Stimulated activated CD8-positive, alpha-beta memory T cell treated with anti-CD3 and anti-CD28 coated beads, Interleukin-12 subunit alpha, Interleukin-12 subunit beta, amount 100 ng/mL, for 24 hours (primary cell): ENCODE measurements around the gene MAP3K12.
"Not testable (repeated sequence)": the region's sequence is repeated elsewhere in the genome, so short reads cannot be mapped to it uniquely, and the experiment has no call there.

Experiments
- DNase-seq: peaks from one replicate; pipeline ENCODE4 v3.0.0-alpha.2; 2020; ENCODE audit errors: extremely low read depth

Gene MAP3K12

DNA sequence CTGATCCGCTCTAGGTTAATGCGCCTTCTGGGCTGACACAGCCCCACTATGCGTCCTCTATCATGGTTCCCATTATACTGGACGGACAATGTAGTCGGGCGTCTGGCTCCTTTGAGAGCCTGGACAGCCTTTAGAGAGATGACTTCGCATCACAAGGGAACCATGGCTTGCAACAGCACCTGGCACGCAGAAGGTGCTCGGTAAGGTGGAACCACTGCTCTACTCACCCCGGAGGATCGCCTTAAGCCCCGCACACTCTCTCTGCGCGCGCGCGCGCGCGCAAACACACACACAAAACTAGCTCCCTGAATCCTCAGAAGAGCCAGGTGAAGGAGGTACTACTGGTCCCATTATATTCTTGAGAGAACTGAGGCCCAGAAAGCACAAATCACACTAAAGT, 7.1 kb downstream of the MAP3K12 start:
- no peak for DNase-seq

DNA sequence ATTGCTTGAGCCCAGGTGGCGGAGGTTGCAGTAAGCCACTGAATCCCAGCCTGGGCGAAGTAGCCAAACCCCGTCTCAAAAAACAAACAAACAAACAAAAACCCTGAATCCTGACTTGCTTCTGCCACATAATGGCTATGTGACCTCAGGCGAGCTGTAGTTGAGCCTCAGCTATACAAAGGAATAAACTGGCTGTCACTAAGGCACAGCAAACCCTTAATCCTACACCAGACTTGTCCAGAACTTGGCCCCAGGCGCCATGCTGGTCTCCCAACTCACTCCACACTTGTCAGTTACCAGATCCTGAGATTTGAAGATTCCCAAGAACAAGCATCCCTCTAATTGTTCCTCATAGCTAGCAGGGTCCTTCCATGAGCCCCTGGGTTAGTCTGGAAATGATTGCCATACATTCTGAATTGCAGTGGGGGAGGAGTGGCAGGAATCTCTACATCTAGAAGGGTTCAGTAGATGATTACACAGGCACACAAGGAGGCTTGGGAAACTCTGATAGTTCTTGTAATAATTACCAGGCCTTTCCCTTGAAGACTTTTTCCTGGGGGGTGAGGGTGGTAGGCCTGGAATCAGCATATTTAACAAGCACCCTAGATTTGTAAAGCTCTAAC, 9.9 kb downstream of the MAP3K12 start:
- no peak for DNase-seq

DNA sequence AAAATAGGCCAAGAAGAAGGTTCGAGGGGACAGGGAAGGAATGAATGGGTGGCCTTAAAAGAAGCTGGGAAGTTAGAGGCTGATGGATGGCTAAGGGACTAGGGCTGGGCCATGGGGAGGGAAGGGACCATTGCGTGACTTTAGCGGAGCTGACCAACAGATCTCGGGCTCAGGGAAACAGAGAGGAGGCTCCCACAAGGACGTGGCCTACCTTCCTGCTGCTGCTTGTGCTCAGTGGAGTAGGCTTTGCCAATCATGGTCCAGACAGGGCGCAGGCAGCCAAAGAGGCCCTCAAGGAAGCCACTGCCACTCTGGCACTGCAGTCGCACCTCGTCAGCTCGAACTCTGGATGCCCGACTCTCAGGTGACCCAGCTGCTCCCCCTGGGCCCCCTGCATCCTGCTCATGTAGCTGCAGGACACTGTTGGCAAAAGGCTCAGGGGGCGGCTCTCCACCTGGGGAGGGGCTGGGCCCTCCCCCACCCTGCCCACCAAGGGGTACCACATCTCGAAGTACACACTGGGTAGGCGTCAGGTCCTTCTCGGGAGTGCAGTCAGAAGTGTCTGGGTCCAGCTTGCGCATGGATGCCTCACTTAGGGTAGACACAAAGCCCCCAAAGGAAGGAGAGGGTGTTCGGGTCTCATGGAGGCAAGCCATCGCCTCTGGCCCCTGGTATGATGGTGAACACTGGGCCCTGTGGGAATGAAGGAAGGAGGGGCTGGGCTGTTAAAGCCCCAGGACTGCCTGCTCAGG, 12.3 kb downstream of the MAP3K12 start:
- no peak for DNase-seq

DNA sequence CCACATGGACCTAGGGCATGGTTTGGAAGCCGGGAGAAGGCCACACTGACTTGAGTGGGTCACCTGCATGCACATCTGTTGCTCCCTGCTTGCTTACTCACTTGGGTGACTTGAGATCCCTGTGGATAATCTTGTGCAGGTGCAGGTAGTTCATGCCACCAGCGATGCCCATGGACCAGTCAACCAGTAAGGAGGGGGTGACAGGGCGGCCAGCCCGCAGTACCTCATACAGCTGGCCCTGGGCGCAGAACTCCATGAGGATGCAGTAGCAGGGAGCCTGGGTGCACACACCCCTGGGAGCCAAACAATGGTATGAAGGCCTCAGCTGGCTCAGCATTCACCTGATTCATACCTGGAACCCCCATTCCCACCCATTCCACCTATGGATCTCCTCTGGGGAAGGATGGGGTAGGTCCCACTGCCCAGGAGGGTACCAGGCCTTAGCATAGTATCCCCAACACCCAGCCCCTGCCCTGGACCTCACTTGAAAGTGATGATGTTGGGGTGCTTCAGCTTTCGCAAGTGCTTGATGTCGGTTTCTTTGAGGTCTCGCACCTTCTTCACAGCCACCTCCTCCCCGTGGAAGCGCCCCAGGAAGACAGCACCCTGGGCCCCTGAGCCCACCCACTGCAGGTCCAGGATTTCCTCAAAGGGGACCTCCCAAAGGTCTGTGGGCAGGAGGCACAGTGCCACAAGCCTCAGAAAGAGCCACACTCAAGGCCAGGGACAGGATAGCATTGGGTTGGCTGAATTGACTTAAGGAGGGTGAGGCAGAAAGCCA, 13.1 kb downstream of the MAP3K12 start:
- DNase-seq = no peak

DNA sequence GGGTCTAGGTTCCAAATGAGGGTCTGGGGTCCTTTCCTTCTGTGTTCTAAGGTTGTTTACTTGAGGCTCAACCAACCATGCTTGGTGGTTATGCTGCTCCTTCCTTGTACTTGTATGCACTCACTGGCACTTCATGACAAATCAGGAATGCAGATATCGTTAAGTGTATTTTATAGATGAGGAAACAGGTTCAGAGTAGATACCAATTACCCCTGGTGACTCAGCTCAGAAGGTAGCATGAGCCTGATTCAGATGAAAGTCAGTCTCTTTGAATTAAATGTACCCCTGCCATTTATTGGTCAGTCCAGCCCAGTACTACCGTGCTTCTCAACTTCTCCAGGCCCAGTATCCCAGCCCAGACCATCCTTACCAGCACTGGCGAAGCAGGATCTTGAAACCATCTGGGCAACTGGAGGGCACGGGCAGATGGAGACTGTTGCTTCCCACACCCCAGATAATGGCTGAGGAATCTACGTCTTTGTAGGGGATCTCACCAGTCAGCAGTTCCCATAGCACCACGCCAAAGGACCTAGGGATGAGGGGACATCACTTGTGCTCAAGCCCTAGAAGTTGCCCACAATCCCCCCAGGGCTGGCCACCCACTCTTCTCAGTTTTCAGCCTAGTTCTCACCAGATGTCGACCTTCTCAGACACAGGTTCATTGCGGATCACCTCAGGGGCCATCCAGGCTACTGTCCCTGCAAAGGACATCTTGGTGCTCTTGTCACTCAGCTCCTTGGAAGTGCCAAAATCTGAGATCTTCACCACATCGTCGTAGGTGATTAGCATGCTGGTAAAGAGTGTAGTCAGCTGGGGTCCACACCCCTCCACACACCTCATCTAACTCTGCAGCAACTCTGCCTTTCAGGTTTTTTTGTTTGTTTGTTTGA, 14.3 kb downstream of the MAP3K12 start:
- no peak for DNase-seq

DNA sequence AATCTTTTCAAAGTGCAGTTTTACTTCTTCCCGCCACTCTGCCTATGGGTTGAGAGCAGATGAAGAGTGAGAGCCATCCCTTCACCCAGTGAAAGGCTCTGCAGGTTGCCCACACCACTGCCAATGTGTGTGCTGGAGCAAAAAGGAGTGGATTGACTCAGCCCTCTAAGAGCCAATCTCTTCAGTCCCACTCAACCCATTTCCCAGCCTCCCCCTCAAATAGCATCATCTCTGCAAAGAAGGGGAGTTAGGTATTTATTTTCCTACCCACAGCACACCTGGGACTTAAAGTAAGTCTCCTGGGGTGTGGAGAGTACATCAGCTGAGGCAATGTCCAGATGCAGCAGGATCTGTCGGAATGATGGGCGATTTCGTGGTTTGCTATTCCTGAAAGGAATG, 15.3 kb downstream of the MAP3K12 start:
- DNase-seq = no peak

DNA sequence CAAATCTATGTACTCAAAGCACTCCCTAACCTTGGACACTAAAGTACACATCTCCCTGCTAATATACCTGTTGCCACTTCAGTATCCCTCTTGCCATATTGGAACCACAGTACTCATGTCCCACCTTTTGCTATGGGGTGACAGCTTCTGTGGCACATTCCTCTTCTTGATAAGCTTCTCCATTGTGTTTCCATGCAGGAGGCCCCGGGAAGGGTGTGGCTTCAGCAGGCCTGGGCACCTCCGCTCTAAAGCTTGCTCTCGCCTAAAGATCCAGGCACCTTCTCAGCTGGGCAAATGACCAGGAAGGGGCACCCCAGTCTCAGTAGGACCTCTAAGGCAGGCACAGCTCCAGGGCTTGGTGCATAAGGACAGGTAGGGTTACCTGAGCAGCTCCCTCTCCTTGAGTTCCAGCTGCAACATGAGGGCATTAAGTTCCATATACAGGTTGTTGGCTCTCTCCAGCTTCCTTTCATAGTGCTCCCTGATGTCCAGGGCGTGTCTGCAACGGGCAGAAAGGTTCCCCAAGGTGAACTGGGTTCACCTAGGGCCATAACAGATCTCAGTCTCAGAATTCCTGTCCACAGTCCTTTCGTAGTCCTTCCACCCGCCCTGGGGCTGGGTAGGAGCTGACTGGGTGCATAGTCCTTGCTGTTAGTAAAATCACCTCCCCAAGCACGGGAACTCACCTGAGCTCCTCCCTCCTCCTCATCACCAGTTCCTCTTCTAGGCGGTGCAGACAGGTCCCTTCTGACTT, 15.9 kb downstream of the MAP3K12 start:
- no peak for DNase-seq

DNA sequence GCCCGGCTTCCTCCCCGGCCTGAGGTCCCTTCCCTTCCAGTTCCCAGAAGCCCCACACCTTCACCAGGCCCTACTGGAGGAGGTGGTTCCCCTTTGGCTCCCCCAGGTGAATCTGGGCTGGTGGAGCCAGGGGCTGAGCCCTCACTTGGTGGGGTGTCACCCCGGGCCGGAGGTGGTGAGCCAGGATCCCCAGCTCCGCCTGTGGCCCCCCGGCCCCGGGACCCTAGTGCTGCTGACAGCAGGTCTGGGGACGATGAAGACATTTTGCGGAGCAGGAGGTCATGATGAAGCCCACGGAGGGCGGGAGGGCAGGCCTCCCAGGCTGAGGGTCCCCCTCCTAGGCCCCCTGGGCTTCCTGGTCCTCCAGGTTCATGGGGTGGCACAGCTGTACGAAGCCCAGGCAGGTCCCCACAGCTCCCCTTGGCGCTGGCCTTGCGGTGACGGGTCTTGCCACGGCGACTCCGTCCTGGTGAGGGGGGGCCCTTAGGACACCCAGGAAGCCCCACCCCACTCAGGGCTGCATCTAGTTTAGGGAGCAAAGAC, 16.6 kb downstream of the MAP3K12 start:
- DNase-seq = no peak

DNA sequence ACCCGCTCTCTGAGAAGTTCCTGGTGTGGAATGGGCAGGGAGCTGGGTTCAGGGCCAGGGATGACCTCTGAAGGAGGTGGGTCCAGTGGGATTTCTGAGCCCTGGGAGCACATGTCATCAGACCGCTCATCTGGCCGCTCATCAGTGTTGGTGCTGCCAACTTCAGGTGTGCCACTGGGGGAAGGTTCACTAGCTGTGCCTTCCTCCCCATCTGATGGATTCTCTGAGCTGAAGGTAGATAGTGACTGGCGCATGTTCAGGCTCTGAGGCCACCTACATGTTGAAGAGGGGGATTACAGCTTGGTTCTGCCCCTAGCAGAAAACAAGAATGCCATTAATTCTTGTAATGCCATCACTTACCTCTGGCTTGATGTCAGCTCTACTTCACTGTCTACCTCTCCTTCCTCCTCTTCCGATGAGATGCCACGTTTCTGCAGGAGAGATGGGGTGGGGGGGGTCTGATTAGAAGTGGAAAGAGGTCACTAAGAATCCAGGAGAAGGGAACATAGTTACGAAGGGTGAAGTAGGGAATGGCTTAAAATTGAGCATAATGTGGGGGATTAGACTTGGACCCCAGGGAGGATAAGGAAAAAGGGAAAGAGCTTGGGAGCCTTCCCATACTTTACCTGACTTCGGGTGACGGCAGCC, 17.2 kb downstream of the MAP3K12 start:
- no peak for DNase-seq

DNA sequence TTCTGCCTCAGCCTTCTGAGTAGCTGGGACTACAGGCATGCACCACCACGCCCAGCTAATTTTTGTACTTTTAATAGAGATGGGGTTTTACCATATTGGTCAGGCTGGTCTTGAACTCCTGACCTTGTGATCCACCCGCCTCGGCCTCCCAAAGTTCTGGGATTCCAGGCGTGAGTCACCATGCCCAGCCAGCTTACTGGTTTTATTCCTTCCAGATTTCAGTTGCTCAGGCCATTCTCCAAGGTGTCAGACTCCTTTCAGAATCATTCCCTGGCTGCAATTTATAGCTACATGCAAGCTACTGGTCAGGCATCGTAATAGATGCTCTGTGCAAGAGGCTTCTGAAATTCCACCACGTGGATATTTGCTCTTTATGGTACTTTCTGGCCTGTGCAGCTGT, 17.8 kb downstream of the MAP3K12 start:
- DNase-seq = not testable (repeated sequence)

DNA sequence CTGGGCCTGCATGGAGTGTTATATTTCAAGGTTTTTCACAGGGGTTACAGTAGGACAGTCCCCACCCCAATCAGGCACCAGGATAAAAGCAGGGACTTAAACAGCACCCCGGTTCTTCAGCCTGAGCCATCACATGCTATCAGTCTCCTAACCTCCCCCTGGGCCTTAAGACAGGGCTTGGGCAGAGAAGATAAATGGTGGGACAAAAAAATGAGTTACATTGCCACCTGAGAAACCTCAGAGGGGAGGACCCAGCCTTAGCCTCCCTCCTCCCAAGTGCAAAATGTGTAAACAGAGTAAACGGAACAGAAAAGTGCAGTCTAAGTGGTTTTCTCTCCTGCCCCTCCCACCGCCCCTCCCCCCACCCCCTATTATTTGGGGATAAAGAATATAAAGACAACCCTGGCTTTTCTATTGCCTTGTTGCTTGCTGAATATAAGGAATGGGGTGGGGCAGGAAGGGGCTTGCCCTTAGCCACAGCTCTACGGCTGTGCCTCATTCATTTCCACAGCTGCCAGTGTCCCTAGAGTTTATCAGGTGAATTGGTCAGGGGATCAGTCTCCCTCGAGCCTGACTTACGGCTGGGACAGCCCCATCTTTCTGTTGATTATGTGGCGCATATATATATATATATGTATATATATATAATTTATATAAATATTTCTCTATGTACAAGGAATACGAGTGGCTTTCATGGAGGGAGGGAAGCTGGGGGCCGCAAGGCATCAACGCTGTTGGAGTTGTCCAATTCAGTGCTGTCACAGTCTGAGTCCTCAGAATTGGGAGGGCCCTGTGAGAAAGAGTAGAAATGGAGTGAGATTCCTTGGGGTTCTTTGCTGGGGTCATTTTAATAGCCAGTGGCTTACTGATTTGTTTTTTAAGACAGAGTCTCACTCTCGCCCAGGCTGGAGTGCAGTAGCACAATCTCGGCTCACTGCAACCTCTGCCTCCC, 18.5 kb downstream of the MAP3K12 start:
- no peak for DNase-seq

DNA sequence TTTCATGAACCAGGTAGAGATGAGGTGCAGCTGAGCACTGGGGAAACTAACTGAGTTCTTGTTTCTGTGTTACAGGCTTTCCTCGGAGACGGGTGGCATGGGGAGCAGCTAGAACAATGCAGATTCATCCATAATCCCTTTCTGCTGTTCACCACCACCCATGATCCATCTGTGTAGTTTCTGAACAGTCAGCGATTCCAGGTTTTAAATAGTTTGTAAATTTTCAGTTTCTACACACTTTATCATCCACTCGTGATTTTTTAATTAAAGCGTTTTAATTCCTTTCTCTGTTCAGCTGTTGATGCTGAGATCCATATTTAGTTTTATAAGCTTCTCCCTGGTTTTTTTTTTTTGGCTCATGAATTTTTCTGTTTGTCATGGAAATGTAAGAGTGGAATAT, 19.9 kb downstream of the MAP3K12 start:
- no peak for DNase-seq

DNA sequence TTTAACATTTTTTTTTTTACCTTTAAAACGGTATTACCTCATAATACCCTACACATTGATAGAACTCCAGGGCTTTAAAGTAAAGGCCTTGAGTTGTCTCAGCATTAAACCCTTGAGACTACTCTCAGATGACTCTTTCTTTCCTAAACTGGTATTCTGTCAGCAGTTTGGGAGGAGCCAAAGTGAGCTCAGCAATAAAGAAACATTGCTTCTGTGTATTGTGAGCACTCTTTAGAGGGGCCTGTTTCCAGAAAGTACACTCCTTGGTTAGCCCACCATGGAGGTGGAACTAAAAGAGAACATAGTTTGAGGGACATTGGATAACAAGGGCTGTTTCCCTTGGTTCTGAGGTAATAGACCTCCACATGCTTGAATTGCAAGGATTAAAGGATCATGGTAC, 20.4 kb downstream of the MAP3K12 start:
- no peak for DNase-seq

DNA sequence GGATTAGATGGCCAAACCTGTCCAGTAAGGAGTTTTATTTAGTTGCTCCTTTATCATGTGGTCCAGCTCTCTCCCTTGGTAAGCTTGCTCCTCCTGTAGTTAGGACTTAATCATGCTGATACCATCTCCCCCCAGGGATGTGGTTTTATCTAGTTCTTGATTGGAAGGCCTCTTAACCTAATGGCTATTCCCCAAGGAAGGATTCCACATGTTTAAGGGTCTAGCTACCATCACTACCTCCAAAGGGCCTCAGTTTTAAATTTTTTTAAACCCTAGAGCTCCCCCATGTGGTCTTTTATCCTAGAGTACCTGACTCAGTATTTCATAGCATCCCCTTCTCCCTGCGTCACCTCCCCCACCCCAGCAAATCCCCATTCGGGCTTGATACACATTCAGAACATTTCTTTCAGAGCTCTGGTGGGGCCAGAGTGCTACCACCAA, 22.5 kb downstream of the MAP3K12 start:
- DNase-seq = no peak

DNA sequence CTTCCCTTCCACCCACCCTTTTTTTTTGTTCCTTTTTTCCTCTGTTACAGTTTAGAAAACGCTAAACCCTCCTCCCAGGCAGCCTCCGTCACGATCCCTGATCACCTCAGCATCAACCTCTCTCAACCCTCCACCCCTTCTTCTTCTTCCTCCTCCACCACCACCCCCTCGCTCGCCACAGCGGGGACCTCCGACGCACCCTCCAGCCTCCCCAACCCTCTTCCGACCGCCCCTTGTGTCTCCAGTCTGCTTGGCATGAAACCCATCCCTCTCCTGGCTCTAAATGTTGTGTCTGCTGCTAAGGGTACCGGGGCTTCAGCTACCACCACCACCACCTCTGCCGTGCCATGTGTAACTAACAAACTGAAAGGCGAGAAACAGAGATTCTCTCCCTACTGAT, 24.4 kb downstream of the MAP3K12 start:
- no peak for DNase-seq

DNA sequence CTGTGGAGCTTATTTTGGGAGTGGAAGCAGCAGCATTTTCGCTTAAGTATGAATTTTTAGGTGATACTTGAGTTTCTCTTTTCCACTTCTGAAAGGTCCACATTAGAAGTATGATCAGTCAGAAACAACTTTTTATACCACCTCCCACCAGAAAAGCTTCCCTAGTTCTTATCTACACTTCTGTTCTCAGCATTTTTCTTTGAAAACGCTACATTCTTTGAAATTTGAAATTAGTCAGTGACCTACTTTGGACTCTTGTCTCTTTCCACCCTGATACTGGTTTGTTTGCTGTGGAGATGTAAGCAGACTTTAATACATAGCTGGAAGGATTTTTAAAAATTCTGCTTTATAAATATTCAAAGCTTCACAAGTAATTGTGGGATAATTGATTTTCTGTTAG, 25.2 kb downstream of the MAP3K12 start:
- no peak for DNase-seq

DNA sequence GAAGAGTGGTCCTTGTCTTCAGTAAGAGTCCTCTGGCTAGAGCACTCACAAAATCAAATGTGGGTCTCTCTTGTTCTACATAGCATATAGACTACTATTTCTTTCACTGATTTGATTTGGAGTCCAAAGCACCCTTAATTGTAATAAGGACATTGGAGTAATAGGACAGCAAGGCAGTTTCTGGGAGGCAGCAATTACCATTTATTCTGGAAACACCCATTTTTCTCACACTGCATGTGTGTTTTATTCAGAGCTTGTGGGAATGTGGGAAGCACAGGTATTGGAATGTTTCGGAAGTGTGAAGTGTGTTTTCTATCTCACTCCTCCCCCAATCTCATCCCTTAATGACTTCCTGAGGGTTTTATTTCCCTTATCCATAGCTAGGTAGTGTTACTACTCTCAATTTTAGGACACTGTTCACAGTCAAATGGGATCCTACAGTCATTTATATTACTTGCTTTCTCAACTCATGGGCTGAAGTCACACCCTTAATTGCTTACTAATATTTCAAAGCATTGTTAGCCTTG, 27.1 kb downstream of the MAP3K12 start:
- DNase-seq = no peak

DNA sequence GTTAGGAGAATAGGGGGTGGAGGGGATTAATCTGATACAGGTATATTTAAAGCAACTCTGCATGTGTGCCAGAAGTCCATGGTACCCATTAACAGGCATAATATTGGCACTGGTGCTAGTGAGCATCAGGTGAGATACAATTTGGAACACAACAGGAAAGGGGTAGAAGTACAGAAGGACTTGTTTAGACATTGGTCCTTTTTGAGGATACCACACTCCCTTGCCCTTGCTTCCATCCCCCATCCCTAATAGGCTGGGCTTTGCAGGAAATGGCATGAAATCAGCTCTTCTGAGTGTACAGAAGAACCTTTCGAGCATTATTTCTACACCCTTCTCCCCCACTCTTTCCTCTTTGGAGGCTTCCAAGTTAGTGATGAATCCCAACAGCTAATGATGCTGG, 31.0 kb downstream of the MAP3K12 start:
- DNase-seq = no peak

DNA sequence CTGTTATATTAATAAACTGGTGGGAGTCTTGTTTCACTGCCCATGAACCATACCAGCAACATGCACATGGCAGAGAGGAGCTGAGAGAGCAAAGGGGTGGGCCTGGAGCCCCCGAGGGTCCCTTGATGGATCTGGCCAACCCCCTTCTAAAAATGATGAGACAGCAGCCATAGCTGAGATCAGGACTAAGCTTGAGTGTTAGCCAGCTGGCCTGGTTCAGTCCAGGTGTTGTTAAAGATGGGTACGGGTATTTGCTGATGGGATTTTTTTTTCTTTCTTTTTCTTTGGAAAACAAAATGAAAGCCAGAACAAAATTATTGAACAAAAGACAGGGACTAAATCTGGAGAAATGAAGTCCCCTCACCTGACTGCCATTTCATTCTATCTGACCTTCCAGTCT, 31.4 kb downstream of the MAP3K12 start:
- DNase-seq = no peak
